Stimulated activated CD4-positive, alpha-beta T cell treated with anti-CD3 and anti-CD28 coated beads, Interleukin-12 subunit alpha, Interleukin-12 subunit beta, amount 100 ng/mL, for 24 hours (primary cell): Measurements from ENCODE around the gene DPF3.
"Not testable (repeated sequence)": the region's sequence is repeated elsewhere in the genome, so short reads cannot be mapped to it uniquely, and the experiment has no call there.

Experiments used
- DNase-seq, 2 experiments: peaks; one replicate each; pipeline ENCODE4 v3.0.0-alpha.2; 2020; ENCODE audit warnings: low read depth in 2 of 2

The DPF3 gene

GRCh38 chr14:72880820-72881219, 13.1 kb downstream of the DPF3 start:
- no peak for DNase-seq

- DNase-seq, result no peak
Measured at GRCh38 chr14:72880164-72880563, 13.7 kb downstream of the DPF3 start.

- DNase-seq, result no peak
Measured at GRCh38 chr14:72879431-72879830, 14.5 kb downstream of the DPF3 start.

- no peak for DNase-seq
Measured at GRCh38 chr14:72878746-72879145, 15.2 kb downstream of the DPF3 start.

- DNase-seq, result no peak
Measured at GRCh38 chr14:72876710-72877063, 17.2 kb downstream of the DPF3 start.

GRCh38 chr14:72876005-72876709, 17.7 kb downstream of the DPF3 start:
- no peak for DNase-seq

GRCh38 chr14:72870878-72871277, 23.0 kb downstream of the DPF3 start:
- DNase-seq, result not testable (repeated sequence)

- no peak for DNase-seq
Measured at GRCh38 chr14:72869407-72870329, 24.2 kb downstream of the DPF3 start.

GRCh38 chr14:72868500-72868899, 25.4 kb downstream of the DPF3 start:
- no peak for DNase-seq

- no peak for DNase-seq
Measured at GRCh38 chr14:72864712-72865365, 29.1 kb downstream of the DPF3 start.

GRCh38 chr14:72863216-72864006, 30.5 kb downstream of the DPF3 start:
- no peak for DNase-seq

- no peak for DNase-seq
Measured at GRCh38 chr14:72856530-72857266, 37.2 kb downstream of the DPF3 start.

- no peak for DNase-seq
Measured at GRCh38 chr14:72855913-72856312, 38.0 kb downstream of the DPF3 start.

GRCh38 chr14:72852194-72852593, 41.7 kb downstream of the DPF3 start:
- DNase-seq, result no peak

- DNase-seq, result no peak
Measured at GRCh38 chr14:72851635-72852034, 42.3 kb downstream of the DPF3 start.

GRCh38 chr14:72850360-72850759, 43.5 kb downstream of the DPF3 start:
- no peak for DNase-seq

GRCh38 chr14:72849222-72849621, 44.7 kb downstream of the DPF3 start:
- no peak for DNase-seq

GRCh38 chr14:72847721-72848120, 46.2 kb downstream of the DPF3 start:
- DNase-seq, result no peak

- DNase-seq, result no peak
Measured at GRCh38 chr14:72845683-72846082, 48.2 kb downstream of the DPF3 start.

GRCh38 chr14:72845196-72845595, 48.7 kb downstream of the DPF3 start:
- no peak for DNase-seq

GRCh38 chr14:72844524-72844923, 49.4 kb downstream of the DPF3 start:
- no peak for DNase-seq
